WI38 (cell line): ENCODE measurements around the gene BSX.

Experiments used
- H3K4me3 ChIP-seq: 2 replicates; pipeline ENCODE4 v1.5.1; 2011; ENCODE audit warnings: low read depth, mild to moderate bottlenecking, control low read depth, low read length
- CTCF ChIP-seq: IDR thresholded peaks from 2 replicates; pipeline ENCODE4 v1.5.1; 2012; ENCODE audit warnings: low read depth, mild to moderate bottlenecking, control low read depth, low read length

BSX gene

GRCh38 chr11:122979103-122979814, 2.4 kb downstream of the BSX start:
- no peak overlapping the region for H3K4me3 ChIP-seq
- TF ChIP-seq CTCF = no peak

- TF ChIP-seq CTCF = no peak
- no peak overlapping the region for H3K4me3 ChIP-seq
These were observed 3.4 kb downstream of the BSX start for GRCh38 chr11:122978299-122978620.

GRCh38 chr11:122977470-122978298, 4.0 kb downstream of the BSX start:
- no peak overlapping the region for H3K4me3 ChIP-seq
- no peak for TF ChIP-seq CTCF

GRCh38 chr11:122976734-122977469, 4.7 kb downstream of the BSX start:
- H3K4me3 ChIP-seq = no peak overlapping the region

GRCh38 chr11:122976061-122976733, 5.4 kb downstream of the BSX start:
- no peak overlapping the region for H3K4me3 ChIP-seq
- TF ChIP-seq CTCF = no peak

More at GRCh38 chr11:122976734-122977469, 4.7 kb downstream of the BSX start:
- TF ChIP-seq CTCF = no peak

- no peak overlapping the region for H3K4me3 ChIP-seq
- TF ChIP-seq CTCF = no peak
These were observed 17.7 kb downstream of the BSX start for GRCh38 chr11:122963961-122964360.
